ENCODE results near the gene PBRM1.

The PBRM1 gene

GRCh38 chr3:52524752-52525679 lies 160.7 kb downstream of the PBRM1 start:
- peak in 1 of 4 experiments; percentile 3 for DNase-seq

DNA sequence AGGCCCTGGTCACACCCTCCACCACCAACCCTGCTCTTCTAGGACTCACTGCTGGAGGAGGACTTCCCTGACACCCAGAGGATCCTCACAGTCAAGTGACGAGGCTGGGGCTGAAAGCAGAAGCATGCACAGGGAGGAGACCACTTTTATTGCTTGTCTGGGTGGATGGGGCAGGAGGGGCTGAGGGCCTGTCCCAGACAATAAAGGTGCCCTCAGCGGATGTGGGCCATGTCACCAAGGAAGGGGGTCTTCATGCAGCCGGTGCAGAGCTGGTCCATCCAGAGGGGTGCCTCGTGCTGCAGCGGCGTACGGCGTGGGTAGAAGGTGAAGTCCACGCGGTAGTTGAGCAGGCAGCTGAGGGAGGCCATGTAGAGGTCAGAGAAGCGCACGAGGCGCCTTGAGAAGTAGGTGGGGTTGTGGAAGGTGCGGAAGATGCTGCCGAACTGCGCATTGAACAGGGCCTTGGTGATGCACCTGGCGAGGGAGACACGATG lies 161.4 kb downstream of the PBRM1 start:
- peak in 2 of 4 experiments; percentile 31 to 34 for DNase-seq

DNA sequence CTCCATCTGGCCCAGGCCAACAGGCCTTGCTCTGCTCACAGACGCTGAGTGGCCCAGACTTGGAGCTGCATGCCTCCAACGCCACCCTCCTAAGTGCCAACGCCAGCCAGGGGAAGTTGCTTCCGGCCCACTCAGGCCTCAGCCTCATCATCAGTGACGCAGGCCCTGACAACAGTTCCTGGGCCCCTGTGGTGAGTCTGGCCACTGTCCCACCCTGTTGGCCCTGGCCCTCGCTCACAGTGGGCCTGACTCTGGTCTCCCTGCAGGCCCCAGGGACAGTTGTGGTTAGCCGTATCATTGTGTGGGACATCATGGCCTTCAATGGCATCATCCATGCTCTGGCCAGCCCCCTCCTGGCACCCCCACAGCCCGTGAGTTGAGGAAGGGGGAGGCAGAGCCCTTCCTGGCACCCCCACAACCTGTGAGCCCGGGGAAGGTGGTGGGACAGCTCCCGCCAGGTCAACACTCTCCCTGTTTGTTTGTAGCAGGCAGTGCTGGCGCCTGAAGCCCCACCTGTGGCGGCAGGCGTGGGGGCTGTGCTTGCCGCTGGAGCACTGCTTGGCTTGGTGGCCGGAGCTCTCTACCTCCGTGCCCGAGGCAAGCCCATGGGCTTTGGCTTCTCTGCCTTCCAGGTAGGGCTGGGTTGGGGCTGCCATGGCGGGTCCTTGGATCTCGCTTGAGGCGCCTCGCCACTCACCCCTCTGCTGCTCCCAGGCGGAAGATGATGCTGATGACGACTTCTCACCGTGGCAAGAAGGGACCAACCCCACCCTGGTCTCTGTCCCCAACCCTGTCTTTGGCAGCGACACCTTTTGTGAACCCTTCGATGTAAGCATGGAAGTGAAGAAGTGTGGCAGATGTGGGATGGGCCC lies 162.1 kb downstream of the PBRM1 start:
- DNase-seq, result peak in 2 of 4 experiments; percentile 6 to 24

DNA sequence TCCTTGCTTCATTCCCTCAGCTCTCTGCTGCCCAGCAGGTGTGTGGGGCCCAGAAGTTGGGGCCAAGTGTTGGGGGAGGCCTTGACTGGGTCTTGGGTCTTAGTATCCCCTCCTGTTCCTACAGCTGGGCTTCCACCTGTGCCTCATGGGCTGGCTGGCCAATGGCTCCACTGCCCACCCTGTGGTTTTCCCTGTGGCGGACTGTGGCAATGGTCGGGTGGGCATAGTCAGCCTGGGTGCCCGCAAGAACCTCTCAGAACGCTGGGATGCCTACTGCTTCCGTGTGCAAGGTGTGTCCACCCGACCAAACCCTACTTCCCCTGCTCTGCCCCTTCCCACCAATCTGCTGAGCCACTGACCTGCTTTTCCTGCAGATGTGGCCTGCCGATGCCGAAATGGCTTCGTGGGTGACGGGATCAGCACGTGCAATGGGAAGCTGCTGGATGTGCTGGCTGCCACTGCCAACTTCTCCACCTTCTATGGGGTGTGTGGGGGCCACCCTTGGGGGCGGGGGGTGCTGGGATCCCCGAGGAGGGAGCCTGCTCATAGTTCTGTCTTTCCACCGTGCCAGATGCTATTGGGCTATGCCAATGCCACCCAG lies 163.0 kb downstream of the PBRM1 start:
- DNase-seq, result no peak

- no peak for DNase-seq
These were observed 163.6 kb downstream of the PBRM1 start for GRCh38 chr3:52521881-52522650.

- DNase-seq, result no peak
These were observed 164.3 kb downstream of the PBRM1 start for GRCh38 chr3:52521488-52521824.

DNA sequence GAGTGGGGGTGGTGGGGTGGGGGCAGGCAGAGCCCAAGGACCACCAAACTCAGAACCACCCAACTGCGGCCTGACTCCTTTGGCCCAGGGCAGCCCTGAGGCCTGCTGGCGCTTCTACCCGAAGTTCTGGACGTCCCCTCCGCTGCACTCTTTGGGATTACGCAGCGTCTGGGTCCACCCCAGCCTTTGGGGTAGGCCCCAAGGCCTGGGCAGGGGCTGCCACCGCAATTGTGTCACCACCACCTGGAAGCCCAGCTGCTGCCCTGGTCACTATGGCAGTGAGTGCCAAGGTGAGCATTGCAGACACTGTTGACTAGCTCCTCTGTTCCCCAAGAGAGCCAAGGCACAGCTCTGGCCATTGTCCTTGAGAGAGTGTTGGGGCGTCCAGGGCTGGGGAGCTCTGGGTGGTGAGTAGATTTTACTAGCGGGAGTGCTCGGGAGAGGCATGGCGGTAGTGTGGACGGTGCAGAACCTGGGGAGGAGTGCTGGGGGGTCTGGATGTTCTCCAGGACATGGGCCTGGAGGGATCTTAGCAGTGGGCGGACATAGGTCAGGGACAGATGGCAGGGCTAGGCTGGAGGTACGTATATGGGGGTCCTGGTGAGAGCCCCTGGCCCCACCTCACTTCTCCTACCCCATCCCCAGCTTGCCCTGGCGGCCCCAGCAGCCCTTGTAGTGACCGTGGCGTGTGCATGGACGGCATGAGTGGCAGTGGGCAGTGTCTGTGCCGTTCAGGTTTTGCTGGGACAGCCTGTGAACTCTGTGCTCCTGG lies 164.8 kb downstream of the PBRM1 start:
- DNase-seq, result no peak

- no peak for DNase-seq
These were observed 165.5 kb downstream of the PBRM1 start for GRCh38 chr3:52520141-52520667.

DNA sequence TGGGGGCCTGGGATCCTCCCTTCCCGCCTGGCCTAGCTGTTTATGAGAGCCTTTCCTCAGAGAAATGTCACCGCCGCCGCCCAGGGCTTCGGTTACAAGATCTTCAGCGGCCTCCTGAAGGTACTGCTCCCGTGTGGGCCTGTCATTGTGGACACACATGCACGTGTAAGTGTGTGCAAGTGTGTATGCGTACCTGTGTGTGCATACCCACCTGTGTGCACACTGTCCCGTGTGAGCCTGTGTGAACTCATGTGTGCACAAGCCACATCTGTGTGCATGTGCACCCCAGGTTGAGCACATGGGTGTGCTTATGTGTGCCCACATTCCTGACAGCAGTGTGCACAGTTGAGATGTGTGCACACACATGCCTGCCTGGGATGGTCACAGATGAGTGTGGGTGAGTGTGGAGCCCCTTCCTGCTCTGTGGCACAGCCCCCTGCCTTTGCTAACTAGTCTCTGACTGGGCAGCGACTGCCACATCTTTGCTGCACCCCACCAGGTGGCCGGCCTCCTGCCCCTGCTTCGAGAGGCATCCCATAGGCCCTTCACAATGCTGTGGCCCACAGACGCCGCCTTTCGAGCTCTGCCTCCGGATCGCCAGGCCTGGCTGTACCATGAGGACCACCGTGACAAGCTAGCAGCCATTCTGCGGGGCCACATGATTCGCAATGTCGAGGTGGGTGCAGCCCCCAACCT lies 166.1 kb downstream of the PBRM1 start:
- no peak for DNase-seq

- DNase-seq, result peak in 2 of 4 experiments; percentile 44 to 46
These were observed 166.8 kb downstream of the PBRM1 start for GRCh38 chr3:52518723-52519444.

DNA sequence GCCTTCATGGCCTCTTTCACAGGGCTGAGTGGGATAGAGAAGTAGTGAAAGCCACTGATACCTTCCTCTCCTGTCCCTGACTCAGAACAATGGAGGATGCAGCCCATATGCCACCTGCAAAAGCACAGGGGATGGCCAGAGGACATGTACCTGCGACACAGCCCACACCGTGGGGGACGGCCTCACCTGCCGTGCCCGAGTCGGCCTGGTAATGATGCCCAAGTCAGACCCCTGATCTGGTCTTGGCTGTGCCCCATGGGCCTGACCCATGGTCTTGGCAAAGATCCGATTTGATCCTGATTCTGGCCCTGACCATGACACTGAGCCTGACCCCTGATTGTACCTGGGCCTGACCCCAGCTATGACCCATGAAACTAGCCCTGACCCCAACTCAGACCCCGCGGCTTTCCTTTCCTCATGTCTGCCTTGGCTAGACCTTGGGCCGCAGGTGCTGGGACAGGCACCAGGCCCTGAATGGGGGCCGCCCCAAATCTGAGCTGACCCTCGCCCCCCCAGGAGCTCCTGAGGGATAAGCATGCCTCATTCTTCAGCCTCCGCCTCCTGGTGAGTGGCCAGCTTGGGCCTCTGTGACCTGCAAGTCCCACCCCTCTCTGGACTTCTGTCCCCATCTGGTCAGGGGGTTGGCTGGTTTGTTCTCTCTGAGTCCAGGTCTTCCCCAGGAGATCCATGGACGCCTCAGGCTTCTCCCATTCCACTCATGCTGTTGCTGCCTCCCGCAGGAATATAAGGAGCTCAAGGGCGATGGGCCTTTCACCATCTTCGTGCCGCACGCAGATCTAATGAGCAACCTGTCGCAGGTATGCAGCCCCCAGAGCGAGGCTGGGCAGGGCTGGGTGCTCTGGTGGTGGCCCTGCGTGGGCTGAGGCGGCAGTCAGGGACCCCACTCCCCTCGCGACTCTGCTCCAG lies 167.7 kb downstream of the PBRM1 start:
- DNase-seq, result no peak

DNA sequence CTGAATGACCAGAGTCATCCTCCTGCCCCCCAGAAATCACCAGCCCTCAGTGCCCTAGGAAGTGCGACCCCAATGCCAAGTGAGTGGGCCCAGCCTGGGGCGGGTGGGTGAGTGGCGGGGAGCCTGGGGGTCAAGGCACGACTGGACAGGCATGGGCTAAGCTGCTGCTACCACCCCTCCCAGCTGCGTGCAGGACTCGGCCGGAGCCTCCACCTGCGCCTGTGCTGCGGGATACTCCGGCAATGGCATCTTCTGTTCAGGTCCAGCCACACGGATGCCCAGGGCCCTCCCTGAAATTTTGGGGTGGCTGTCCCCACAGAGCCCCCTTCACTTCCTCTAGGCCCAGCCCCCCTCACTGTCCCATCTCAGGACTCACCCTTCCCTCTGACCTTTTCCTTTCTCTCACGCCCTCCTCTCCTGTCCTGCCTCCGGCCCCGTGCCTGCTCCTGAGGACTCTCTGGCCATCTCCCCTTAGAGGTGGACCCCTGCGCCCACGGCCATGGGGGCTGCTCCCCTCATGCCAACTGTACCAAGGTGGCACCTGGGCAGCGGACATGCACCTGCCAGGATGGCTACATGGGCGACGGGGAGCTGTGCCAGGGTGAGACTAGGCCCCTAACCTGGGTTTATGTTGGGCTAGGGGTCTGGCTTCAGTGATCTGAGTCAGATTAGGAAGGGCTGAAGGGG lies 169.1 kb downstream of the PBRM1 start:
- DNase-seq, result no peak

GRCh38 chr3:52515192-52515591 lies 170.5 kb downstream of the PBRM1 start:
- no peak for DNase-seq

- no peak for DNase-seq
These were observed 171.1 kb downstream of the PBRM1 start for GRCh38 chr3:52514576-52514975.

- no peak for DNase-seq
These were observed 172.4 kb downstream of the PBRM1 start for GRCh38 chr3:52513281-52513680.

GRCh38 chr3:52512727-52513126 lies 173.0 kb downstream of the PBRM1 start:
- no peak for DNase-seq

GRCh38 chr3:52512105-52512504 lies 173.6 kb downstream of the PBRM1 start:
- DNase-seq, result no peak

DNA sequence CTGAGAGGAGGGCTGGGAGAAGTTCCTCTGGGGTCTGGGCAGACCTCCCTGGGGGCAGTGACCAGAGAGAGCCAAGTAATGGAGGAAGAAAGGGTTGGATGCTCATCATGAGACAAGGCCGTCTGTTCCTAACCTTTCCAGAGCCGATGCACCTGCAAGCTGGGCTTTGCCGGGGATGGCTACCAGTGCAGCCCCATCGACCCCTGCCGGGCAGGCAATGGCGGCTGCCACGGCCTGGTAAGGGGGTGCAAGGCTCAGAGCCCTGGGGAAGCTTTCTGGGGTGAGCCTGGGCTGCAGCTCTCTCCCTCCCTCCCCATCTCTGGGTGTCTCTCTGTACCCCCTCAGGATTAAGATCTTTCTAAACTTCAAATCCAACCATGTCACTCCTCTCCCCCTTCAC lies 174.2 kb downstream of the PBRM1 start:
- DNase-seq, result no peak
